ENCODE data around the gene VTN.

GRCh38 chr17:28398280-28398981, 28.3 kb upstream of the VTN start:
- TF ChIP-seq POLR2A (IDR thresholded peaks at IDR 0.05): no peak
- TF ChIP-seq, protein P1, sequence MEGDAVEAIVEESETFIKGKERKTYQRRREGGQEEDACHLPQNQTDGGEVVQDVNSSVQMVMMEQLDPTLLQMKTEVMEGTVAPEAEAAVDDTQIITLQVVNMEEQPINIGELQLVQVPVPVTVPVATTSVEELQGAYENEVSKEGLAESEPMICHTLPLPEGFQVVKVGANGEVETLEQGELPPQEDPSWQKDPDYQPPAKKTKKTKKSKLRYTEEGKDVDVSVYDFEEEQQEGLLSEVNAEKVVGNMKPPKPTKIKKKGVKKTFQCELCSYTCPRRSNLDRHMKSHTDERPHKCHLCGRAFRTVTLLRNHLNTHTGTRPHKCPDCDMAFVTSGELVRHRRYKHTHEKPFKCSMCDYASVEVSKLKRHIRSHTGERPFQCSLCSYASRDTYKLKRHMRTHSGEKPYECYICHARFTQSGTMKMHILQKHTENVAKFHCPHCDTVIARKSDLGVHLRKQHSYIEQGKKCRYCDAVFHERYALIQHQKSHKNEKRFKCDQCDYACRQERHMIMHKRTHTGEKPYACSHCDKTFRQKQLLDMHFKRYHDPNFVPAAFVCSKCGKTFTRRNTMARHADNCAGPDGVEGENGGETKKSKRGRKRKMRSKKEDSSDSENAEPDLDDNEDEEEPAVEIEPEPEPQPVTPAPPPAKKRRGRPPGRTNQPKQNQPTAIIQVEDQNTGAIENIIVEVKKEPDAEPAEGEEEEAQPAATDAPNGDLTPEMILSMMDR (IDR thresholded peaks at IDR 0.05): no peak
